ENCODE results near the gene AGMAT. TPM values are rescaled to one million over a fixed set of nuclear protein-coding genes. Genes with fewer than 3 reads are reported as not detected.
A peak's percentile ranks its signal among the peaks of the same experiment; 100 is the strongest.

Gene AGMAT
- total RNA-seq, 1 donor from 2014 or later = not detected

DNA sequence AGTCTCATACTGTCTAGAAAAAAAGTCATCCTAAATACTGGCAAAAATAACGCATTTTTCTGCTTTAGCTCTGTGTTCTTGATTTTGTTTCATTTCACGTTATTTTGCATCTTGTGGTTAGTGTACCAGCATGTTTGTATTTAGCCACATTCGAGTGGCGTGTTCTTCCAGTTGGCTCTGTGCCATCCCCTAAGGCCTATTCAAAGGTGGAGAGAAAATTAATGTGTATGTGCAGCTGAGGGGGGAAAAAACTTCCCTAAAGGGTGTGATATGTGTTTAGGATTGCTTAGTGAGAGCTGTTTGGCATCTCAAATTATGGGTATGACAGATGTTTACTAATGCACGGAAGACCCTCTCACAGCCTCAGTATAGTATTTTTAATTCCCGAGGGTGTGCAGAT, 46.1 kb downstream of the AGMAT start:
- TF ChIP-seq, protein P1, sequence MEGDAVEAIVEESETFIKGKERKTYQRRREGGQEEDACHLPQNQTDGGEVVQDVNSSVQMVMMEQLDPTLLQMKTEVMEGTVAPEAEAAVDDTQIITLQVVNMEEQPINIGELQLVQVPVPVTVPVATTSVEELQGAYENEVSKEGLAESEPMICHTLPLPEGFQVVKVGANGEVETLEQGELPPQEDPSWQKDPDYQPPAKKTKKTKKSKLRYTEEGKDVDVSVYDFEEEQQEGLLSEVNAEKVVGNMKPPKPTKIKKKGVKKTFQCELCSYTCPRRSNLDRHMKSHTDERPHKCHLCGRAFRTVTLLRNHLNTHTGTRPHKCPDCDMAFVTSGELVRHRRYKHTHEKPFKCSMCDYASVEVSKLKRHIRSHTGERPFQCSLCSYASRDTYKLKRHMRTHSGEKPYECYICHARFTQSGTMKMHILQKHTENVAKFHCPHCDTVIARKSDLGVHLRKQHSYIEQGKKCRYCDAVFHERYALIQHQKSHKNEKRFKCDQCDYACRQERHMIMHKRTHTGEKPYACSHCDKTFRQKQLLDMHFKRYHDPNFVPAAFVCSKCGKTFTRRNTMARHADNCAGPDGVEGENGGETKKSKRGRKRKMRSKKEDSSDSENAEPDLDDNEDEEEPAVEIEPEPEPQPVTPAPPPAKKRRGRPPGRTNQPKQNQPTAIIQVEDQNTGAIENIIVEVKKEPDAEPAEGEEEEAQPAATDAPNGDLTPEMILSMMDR (IDR thresholded peaks at IDR 0.05) = no peak
- no peak for ATAC-seq
- H3K4me1 ChIP-seq = no peaks in the 10 kb centered on the region
- DNase-seq = no peak
- intact Hi-C loops (cut with DNase I) = no loop called here
- peaks cover 98% of the 10 kb centered on the region for H3K36me3 ChIP-seq
- H3K27ac ChIP-seq = no peak overlapping the region
- H3K27me3 ChIP-seq = no peaks in the 10 kb centered on the region
- H3K4me3 ChIP-seq = no peak overlapping the region
- no peaks in the 10 kb centered on the region for H3K9me3 ChIP-seq

DNA sequence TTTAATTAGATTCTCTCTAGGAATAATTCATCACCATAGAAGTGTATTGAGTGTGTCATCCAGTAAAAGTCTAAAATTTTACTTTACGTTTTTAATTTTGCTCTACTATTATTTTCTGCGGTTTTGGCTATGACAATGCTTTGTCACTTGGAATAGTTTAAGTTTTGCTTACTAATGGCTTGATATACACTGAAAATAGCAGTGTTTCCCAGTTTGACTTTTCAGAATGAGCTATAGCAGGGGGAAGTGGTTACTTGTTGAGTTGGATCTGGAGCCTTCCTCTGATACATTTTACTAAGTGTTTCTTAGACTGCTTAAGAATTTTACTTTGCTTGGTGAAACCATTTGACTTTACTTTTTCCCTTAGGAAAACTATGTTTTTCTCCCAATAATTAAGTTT, 53.2 kb downstream of the AGMAT start:
- no peak for DNase-seq
- Histone ChIP-seq H3K4me1 (peaks cover 9% of the 10 kb centered on the region), H3K27ac (no peak overlapping the region), H3K36me3 (peaks cover 36% of the 10 kb centered on the region), H3K27me3 (no peaks in the 10 kb centered on the region), H3K4me3 (no peak overlapping the region), H3K9me3 (no peaks in the 10 kb centered on the region)
- ATAC-seq = no peak
- intact Hi-C loops (cut with DNase I) = no loop called here
- TF ChIP-seq, protein P1 (IDR thresholded peaks at IDR 0.05) = no peak

DNA sequence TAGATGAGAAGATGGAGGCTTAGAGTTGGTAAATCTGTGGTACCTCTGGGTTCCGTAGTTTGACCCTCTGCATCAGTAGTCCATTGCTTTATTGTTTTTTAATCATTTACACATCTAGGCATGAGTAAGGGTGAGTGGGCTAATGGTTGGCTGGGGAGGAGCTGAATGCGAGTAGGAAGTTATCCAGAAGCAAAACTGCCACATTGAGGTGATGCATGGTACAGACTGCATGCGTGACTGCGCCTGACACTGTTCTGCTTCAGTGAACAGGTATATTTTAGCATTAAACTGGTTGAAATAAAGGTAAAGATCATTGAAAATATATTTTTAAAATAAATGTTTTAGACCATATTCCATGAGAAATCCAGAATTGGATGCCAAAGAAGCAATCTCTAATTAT, 53.8 kb downstream of the AGMAT start:
- peaks cover 11% of the 10 kb centered on the region for H3K4me1 ChIP-seq
- no peaks in the 10 kb centered on the region for H3K27me3 ChIP-seq
- ATAC-seq (no peak), DNase-seq (no peak)
- TF ChIP-seq, protein P1 (IDR thresholded peaks at IDR 0.05) = no peak
- H3K27ac ChIP-seq = no peak overlapping the region
- H3K36me3 ChIP-seq = peaks cover 30% of the 10 kb centered on the region
- intact Hi-C loops (cut with DNase I) = no loop called here
- no peak overlapping the region for H3K4me3 ChIP-seq
- H3K9me3 ChIP-seq = no peaks in the 10 kb centered on the region

DNA sequence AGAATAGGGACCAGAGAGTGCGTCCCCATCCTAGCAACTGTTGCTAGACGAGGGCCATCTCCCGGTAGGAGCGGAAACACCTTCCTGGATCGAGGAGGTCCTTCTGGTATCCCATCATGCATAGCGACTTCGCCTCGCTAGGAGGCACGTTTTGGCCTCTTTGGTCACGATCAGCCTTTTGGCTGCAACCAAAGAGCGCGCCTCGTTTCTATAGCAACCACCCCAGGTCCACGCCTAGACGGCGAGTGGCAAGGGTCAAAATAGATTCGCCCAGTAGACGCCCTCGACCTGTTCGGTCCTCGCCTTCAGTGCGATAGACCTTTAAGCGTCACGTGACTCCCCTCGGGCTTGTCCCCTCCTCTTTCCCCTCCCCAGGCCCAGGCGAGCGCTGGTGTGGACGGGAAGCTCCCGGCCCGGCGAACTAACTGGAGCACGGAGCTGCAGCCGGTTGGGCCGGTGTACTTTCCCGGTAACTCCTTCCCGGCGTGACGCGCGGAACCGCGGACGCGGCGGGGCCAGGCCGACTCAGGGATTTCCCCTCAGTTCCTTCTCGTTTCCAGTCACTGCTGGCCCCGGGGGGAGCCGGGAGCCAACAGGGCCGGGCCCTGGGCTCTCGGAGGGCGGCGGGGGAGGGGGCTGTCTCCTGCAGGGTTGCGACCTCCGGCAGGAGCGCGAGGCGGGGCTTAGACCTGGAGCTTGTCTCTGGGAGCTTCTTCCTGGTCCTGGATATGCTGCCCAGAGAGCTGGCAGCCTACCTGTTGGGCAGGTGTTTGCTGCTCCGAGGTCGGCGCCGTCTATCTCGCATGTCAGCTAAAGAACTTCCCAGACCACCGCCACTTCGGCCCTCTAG, 58.1 kb downstream of the AGMAT start, which contains the start of gene DNAJC16:
Gene DNAJC16, plus strand, starts transcription at position 359 of the 850 bp plus-strand sequence. CDS start 2,258 bp downstream, outside the sequence.
- TF ChIP-seq, protein P1 (IDR thresholded peaks at IDR 0.05) = peak; percentile 36
- ATAC-seq (peak; percentile 71), DNase-seq (peak; percentile 98)
- Histone ChIP-seq H3K9me3 (no peaks in the 10 kb centered on the region), H3K36me3 (peaks cover 7% of the 10 kb centered on the region), H3K4me1 (peaks cover 27% of the 10 kb centered on the region), H3K4me3 (peak within 1 kb of the TSS; percentile 70), H3K27ac (peak within 1 kb of the TSS; percentile 83), H3K27me3 (no peaks in the 10 kb centered on the region)
- intact Hi-C loops (cut with DNase I) = no loop called here

DNA sequence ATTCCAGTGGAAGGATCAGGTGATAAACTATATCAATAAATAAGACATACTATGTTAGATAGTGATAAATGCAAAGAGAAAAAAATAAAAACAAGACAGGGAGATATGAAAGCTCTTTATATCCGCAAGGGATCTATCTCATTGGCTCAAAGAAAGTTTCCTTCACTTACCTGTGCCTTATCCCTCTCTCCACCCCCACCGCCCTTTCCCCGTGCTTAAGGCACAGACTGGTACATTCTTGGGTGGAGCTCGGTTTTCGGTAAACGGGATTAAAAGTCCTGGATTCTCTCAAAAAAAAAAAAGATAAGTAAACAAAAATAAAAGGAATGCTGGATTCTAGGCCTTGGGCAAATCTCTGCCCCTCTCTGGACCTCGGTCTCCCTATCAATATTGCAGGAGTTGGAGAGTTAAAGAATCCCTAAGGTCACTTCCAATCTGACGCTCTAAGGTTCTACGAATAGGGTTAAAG, 58.8 kb downstream of the AGMAT start:
- DNase-seq (no peak), ATAC-seq (no peak)
- peaks cover 27% of the 10 kb centered on the region for H3K4me1 ChIP-seq
- H3K36me3 ChIP-seq = peaks cover 7% of the 10 kb centered on the region
- H3K9me3 ChIP-seq = no peaks in the 10 kb centered on the region
- intact Hi-C loops (cut with DNase I) = no loop called here
- peak overlapping the region; percentile 70 for H3K4me3 ChIP-seq
- no peaks in the 10 kb centered on the region for H3K27me3 ChIP-seq
- TF ChIP-seq, protein P1 (IDR thresholded peaks at IDR 0.05) = no peak
- H3K27ac ChIP-seq = peak overlapping the region; percentile 82
